HG03066 (cell line): ENCODE results near the gene EP400.
A peak's percentile ranks its signal among the peaks of the same experiment; 100 is the strongest.

ENCODE experiments used
- ATAC-seq: cut with Tn5 transposase; IDR thresholded peaks from one replicate; pipeline ENCODE4 v1.9.1; 2021; ENCODE audit warnings: low read depth; ENCODE audit not compliant: unreplicated experiment

EP400 gene, protein sequence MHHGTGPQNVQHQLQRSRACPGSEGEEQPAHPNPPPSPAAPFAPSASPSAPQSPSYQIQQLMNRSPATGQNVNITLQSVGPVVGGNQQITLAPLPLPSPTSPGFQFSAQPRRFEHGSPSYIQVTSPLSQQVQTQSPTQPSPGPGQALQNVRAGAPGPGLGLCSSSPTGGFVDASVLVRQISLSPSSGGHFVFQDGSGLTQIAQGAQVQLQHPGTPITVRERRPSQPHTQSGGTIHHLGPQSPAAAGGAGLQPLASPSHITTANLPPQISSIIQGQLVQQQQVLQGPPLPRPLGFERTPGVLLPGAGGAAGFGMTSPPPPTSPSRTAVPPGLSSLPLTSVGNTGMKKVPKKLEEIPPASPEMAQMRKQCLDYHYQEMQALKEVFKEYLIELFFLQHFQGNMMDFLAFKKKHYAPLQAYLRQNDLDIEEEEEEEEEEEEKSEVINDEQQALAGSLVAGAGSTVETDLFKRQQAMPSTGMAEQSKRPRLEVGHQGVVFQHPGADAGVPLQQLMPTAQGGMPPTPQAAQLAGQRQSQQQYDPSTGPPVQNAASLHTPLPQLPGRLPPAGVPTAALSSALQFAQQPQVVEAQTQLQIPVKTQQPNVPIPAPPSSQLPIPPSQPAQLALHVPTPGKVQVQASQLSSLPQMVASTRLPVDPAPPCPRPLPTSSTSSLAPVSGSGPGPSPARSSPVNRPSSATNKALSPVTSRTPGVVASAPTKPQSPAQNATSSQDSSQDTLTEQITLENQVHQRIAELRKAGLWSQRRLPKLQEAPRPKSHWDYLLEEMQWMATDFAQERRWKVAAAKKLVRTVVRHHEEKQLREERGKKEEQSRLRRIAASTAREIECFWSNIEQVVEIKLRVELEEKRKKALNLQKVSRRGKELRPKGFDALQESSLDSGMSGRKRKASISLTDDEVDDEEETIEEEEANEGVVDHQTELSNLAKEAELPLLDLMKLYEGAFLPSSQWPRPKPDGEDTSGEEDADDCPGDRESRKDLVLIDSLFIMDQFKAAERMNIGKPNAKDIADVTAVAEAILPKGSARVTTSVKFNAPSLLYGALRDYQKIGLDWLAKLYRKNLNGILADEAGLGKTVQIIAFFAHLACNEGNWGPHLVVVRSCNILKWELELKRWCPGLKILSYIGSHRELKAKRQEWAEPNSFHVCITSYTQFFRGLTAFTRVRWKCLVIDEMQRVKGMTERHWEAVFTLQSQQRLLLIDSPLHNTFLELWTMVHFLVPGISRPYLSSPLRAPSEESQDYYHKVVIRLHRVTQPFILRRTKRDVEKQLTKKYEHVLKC (N-terminal part only)

DNA sequence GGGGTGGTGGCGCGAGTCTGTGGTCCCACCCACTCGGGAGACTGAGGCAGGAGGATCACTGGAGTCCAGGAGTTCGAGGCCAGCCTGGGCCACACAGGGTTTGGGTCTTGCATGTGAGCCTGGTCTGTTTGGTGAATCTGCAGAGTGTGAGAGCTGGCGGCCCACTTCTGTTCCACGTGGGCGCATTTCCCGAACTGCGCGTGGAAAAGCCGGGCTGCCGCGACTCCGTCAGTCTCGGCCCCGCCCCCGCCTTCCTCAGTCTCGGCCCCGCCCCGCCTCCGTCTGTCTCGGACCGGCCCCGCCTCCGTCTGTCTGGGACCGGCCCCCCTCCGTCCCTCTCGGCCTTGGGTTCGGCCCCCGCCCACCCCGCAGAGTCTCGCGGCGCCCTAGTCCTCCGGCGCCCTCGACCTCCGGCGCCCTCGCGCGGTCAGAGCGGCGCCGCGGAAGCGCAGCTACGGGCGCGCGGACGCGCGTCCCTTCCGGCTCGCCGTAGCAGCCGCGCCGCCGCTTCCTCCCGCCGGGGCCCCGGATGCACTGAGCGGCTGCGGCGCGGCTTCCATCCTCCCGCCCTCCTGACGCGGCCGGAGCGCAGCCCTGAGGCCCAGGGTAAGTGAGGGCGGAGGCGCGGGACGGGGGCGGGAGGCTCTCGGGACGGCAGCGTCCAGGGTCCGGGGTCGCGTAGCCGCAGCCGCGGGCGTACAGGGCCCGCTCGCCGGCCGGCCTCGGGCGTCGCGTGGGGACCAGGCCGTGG lies at the start of gene EP400:
Gene EP400, plus strand, starts transcription at position 512 of the 751 bp plus-strand sequence. CDS start 10,678 bp downstream, outside the sequence.
- peak; percentile 87 for ATAC-seq

DNA sequence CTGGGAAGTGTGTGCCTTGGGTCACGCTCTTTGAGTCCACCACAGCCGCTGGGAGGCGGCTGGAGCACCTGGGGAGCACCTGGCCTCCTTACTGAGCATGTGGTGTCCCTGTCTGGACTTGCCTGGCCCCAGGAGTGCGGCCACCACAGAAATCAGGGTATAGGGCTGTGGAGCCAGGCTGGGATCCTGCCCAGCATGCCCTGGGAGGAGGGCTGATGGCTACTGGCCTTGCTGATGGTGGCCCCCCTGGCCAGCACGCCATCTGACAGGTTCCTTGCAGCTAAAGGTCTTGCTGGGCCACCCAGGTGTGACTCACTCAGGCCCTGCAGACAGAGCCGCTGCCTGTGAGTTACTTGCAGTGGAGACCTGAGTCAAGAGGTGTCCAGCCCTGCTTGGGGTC lies 49.3 kb upstream of the EP400 start:
- ATAC-seq, result no peak

DNA sequence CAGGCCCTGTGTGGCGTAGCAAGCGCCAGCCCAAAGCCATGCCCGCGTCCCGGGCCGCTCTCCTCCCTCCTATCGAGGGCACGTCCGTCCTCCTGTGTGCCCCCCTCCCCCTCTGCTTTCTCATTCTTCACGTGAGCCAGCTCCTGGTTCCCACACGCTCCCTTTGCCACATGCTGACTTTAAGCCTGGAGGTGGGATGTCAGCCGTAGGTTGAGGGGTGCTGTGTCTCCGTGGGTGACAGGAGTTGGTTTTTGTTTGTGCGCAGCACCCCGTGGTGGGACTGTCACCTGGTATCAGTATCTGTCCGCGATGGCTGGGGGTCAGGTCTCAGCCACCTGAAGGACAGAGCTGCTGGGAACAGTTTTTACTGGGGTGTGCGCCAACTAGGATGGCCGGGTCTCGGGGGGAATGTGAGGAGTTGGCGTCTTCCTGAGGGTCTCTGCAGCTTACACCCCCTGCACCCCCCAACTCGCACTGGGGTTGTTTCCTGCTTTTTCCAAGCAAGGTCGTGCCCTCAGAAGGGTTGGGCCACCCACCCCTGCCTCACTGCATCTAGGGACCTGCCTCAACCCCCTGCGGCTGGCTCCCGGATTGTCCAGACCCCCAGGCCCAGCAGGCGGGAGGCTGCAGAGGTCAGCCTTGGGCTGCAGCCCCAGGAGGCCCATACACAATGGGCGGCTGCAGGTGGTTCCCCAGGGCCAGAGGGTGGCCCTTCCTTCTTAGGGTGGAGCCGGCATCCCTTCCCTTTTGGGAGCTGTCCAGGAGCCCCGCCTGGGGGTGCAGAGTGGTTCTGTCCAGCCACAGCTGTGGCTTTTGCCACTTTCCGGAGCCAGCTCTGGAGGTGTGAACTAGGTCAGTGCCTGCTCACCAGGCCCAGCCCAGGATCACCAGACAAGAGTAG lies 48.1 kb upstream of the EP400 start:
- ATAC-seq, result no peak

DNA sequence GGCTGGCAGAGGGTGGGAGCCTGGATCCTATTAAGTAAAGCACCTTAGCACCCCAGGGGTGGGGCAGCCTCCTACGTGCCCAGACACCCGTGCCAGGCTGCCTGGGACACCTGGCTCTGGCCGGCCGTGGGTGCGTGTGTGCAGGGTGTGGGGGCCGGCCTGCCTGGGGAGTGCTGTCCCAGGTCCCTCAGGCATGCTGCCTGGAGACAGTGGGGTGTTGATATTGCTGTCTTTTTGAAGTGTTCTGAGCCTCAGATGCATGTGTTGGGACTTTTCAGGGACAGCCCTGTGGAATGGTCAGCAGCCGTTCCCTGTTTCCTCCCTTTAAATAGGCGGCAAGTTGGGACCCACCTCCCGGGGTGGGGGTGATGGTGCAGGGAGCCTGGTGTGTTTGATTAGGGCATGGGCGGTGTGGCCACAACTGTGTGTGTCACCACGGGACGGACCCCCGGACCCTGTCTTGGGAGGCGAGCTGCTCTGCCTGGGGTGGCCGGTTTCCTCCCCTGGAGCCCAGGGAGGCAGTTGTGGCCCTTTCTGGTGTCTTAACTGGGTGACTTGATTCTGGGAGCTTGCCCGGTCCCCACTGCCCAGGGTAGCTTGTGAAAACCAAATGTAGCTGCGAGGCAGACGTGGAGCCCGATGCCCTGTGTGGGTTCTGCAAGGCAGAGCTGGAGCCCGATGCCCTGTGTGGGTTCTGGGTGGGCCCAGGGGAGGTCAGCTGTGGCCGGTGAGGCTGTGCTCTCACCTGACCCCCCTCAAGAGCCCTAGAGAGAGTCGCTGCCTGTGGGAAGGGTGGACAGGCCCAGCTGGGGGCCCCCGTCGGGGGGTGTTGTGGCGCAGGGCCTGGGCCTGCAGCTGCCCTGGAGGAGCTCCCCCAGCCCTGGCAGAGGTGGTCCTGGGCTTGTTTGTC lies 47.2 kb upstream of the EP400 start:
- ATAC-seq, result no peak

DNA sequence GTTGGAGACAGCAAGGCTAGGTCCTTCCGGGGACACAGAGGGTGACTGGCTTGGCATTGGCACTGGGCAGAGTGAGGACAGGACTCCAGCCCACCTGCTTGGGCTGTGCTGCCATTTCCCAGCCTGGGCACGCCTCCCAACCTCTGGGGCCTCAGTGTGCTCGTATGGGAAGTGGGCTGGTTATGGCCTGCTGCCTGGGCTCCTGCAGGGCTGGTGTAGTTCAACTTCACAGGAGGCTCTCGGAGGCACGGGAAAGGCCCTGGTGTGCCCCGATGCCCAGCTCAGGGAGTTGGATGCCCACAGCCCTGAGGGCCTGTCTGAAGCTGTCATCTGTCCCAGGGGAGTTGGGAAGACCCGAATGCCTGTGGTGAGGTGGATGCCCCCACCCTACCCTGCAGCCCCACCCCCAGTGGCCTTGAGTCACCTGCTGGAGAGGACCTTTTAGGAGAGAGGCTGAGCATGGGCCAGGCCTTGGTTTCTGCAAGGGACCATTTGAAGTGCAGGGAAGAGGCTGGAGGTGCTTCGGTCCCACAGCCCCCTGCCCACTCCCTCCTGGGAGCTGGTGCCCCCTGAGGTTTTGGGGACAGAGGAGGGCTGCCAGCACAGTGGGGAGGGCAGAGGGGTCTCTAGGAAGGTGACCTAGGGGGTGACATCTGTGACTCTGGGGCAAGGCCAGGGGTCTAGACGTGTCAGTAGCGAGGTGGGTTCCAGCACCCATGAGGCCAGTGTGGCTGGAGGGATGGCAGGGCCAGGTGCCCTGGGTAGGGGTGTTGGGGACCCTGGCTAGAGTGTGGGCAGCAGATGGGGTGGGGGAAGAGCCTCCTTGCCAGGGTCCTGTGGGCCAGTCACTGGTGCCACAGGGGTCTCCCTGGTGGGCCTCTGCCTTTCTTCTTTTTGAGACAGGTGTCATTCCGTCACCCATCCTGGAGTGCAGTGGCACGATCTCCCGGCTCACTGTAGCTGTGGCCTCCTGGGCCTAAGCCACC lies 46.2 kb upstream of the EP400 start:
- ATAC-seq, result no peak

DNA sequence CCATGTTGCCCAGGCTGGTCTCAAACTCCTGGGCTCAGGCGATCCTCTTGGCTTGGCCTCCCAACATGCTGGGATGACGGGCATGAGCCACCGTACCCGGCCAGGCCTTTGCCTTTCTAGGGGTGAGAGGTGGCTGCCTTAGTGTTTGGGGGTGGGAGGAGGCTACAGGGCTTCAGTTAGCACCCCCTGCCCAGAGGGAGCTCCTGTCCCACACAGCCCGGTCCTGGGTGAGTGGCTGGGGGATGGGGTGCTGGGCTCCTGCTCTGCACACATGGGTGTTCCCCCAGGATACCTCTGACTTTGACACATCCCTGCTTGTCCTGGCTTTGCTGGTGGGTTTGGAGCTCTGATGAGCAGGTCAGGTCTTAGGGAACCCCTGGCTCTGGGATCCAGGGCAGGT lies 45.4 kb upstream of the EP400 start:
- ATAC-seq, result no peak

DNA sequence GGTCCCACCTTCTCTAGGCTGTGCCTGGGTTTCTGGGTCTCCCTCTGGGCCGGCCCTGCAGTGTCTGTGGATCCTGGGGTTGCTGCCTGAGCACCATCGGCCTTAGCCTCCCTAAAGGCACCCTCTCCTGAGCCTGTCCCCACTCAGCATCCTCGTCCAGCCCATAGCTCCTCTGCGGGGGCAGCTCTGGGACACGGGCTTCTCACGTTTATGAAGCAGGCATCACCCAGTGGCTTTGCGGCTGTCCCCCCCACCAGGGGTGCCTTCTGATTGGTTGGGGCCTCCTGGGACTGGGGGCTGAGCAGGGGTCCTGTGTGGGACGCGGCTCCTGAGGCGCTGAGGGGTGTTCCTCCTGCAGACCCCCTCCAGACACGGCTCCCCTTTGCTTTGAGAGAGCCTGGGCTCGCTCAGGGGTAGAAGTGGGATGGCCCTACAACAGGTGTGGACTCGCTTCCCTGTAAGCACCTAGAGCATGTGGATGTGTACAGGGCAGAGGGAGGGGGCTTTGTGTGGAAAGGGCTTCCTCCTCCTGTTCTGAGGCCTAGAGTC lies 44.6 kb upstream of the EP400 start:
- ATAC-seq, result no peak

DNA sequence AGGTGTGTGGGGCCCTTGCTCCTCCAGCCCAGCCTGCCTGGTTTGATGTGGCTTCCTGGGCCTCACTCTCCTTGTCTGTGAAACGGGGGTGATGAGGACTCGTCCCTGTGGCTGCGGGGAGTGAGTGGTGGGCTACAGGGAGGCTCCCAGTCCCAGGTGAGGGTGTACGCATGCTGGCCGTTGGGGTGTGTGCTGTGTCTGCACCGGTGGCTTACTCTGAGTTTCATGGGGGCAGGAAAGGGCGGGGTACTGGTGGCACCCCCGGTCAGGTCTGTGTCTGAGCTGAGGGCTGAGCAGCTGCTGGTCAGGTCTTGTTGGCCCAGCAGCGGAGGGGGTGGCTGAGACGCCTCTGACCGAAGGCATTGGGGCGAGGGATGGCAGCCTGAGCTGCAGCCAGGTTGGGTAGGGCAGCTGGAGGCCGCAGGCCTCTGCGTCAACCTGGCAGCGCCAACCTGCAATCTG lies 44.1 kb upstream of the EP400 start:
- no peak for ATAC-seq

DNA sequence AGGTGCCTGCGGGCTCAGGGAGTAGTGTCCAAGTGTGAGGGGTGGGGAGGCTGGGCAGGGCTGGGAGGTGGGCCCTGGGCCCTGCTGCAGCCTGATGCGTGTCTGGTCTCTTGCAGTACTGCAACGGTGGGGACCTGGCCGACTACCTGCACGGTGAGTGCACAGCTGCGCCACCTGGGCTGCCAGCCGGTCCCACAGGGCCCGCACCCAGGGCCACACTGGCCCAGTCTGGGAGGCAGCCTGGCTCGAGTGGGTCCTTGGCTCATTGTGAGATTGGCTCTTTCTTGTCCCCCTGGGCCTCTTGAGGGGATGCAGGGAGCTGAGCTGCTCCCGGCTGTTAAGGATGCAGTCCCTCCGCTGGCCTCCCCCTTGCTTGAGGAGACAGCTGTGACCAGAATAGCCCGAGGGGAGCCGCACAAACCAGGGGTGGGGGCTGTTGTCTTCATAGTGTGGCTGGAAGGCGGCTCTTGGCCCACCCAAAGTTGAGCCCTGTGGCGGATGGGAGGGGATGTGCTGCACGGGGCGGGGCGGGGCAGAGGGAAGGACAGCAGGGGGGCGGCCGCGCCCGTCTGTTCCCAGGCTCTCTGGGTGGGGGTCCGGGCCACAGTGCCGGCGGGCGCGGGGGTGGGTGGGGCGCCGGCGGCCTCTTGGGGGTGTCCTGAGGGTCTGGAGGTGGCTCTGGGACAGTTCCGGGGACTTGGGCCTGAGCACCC lies 42.2 kb upstream of the EP400 start:
- ATAC-seq, result no peak

DNA sequence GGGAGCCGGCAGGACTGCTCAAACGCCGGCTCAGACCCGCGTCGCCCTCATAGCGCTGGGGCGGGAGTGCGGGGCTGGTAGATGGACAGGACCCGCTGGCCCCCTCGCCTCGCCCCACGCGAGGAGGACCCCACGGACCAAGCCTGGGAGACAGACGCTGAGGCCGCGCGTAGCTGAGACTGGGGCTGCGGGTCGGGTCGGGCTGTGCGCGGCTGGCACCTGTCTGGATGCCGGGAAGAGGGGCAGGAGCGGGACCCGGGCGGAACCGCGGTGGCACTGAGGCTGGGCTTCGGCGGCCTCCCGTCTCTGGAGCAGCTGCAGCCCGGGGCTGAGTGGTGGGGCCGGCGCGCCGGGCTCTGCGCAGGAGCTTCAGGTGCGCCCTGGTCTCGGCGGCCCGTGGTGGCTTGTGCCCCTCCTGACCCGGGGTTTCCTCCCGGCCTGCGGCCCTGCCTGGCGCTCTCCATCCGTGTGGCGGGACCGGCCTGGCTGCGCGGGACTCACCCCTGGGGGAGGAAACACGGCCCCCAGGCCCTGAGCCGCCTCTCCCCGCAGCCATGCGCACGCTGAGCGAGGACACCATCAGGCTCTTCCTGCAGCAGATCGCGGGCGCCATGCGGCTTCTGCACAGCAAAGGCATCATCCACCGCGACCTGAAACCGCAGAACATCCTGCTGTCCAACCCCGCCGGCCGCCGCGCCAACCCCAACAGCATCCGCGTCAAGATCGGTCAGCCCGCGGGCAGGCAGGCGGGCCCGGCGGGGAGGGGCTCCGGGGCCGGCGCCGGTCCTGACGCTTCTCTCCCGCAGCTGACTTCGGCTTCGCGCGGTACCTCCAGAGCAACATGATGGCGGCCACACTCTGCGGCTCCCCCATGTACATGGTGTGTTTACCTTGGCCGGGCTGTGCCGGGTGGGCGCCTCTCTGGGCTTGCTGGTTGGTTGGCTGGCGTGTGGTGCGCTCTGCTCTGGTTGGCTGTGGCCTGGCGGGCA lies 41.4 kb upstream of the EP400 start:
- no peak for ATAC-seq

DNA sequence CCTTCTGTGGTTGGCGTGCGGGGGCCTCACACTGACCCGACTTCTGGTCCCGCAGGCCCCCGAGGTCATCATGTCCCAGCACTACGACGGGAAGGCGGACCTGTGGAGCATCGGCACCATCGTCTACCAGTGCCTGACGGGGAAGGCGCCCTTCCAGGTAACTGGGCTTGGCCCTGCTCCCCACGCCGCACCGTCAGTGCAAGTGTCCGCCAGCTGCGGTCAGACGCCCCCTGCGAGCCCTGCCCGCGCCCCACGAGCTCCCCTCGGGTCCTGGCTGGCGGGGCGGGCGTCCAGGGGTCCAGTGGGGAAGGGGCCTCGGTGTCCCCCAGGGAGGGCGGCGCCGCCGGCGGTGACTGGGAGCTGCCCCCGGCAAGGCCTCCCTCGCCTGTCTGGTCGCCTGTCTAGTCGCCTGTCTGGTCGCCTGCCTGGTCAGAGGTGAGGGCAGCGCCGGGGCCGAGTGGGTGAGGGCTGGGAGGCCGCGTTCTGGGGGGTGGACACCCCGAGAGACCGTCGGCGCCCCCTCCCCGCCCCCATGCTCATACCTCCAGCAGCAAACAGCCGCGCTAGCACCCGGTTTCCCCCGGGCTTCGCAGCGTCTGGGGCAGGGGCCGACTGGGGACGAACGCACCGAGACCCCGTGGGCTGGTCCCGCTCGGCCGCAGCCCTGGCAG lies 40.5 kb upstream of the EP400 start:
- ATAC-seq, result no peak

DNA sequence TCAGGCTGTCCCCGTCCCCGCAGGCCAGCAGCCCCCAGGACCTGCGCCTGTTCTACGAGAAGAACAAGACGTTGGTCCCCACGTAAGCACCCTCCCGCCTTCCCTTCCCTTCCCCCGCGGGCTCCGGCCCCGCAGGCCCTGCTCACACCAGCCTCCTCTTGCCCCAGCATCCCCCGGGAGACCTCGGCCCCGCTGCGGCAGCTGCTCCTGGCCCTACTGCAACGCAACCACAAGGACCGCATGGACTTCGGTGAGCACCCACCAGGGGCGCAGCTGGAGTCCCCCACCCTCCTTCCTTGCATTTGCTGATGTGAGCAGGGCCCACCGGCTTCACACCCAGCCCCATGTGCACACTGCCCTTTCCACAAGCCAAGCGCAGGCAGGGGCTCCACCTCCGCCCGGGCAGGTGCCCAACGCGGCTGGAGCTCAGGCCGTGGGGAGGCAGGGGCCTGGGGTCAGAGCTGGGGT lies 40.0 kb upstream of the EP400 start:
- ATAC-seq, result no peak

DNA sequence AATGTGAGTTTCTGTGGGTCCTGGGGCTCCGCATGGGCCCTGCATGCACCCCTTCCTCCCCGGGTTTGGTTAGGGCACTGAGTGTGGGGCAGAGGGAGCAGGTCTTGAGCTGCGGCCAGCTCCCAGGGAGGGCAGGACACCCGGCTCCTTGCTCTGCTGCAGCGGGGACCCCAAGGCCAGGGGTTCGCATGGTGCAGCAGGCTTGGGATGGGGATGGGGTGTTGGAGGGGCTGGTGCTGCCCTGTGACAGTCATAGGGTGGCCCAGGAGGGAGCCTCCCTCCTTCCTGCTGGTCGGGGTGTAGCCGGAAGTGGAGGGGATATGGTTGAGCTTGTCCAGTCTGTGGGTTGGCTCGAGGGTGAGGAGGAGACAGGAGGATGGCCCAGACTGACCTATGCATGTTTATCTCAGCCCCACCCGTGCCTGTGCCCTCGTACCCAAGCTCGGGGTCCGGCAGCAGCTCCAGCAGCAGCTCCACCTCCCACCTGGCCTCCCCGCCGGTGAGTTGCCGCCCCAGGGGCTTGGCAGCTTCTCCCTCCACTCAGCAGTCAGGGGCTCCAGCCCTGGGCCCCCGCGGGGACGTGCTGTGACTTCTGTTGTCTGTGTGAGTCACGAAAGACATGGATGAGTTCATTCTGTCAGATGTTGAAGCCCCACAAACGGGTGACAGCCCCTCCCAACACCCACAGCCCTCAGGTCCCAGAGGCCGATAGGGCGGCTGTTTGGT lies 39.3 kb upstream of the EP400 start:
- ATAC-seq, result no peak
